ENCODE results near the gene MTMR3.
"Not testable (repeated sequence)": the region's sequence is repeated elsewhere in the genome, so short reads cannot be mapped to it uniquely, and the experiment has no call there.

Gene MTMR3

GRCh38 chr22:29883045-29883774 lies at the start of gene MTMR3:
Gene MTMR3 (plus strand): TSS chr22:29883174. CDS start chr22:29971060, 87,886 bp downstream.
- Mint-ChIP-seq H3K36me3 (ENCODE audit: low read depth) (no peaks in the 10 kb centered on the region), H3K4me3 (peak within 1 kb of the TSS; percentile 81 to 96 (median 91)), H3K4me1 (peaks cover 7% of the 10 kb centered on the region), H3K9me3 (no peaks in the 10 kb centered on the region), H3K27ac (peak within 1 kb of the TSS; percentile 72 to 87 (median 76)), H3K27me3 (ENCODE audit: low read depth) (no peaks in the 10 kb centered on the region)
- peak; percentile 31 to 58 (median 38) for TF ChIP-seq CTCF (IDR thresholded peaks at IDR 0.05; ENCODE audit: unreplicated experiment in 3 of 3)

GRCh38 chr22:29833392-29833965 lies 49.5 kb upstream of the MTMR3 start:
- H3K4me3 Mint-ChIP-seq: peak overlapping the region in 1 of 3 experiments; percentile 52
- peaks cover 22% of the 10 kb centered on the region for H3K4me1 Mint-ChIP-seq
- H3K9me3 Mint-ChIP-seq: no peaks in the 10 kb centered on the region
- TF ChIP-seq CTCF (IDR thresholded peaks at IDR 0.05; ENCODE audit: unreplicated experiment in 3 of 3): no peak
- no peak overlapping the region for H3K27ac Mint-ChIP-seq
- peaks cover 35% of the 10 kb centered on the region for H3K36me3 Mint-ChIP-seq (ENCODE audit: low read depth)
- H3K27me3 Mint-ChIP-seq (ENCODE audit: low read depth): peaks cover 3% of the 10 kb centered on the region

- Mint-ChIP-seq H3K4me3 (peak overlapping the region; percentile 4 to 65 (median 31)), H3K9me3 (no peaks in the 10 kb centered on the region), H3K36me3 (ENCODE audit: low read depth) (peaks cover 32% of the 10 kb centered on the region), H3K4me1 (peaks cover 24% of the 10 kb centered on the region), H3K27ac (no peak overlapping the region), H3K27me3 (ENCODE audit: low read depth) (peaks cover 3% of the 10 kb centered on the region)
- TF ChIP-seq CTCF (IDR thresholded peaks at IDR 0.05; ENCODE audit: unreplicated experiment in 3 of 3): no peak
These were observed 48.9 kb upstream of the MTMR3 start for GRCh38 chr22:29834046-29834445.

GRCh38 chr22:29836791-29837370 lies 46.1 kb upstream of the MTMR3 start:
- H3K9me3 Mint-ChIP-seq; H3K27me3 Mint-ChIP-seq (ENCODE audit: low read depth); H3K27ac Mint-ChIP-seq: not testable (repeated sequence)
- peaks cover 24% of the 10 kb centered on the region for H3K4me1 Mint-ChIP-seq
- H3K36me3 Mint-ChIP-seq (ENCODE audit: low read depth): peaks cover 14% of the 10 kb centered on the region
- peak overlapping the region; percentile 88 to 97 (median 89) for H3K4me3 Mint-ChIP-seq

GRCh38 chr22:29837741-29838598 lies 45.0 kb upstream of the MTMR3 start, which contains the start of gene ASCC2:
Gene ASCC2 (minus strand): TSS chr22:29838274. CDS start chr22:29832325, 5,949 bp downstream.
- TF ChIP-seq CTCF (IDR thresholded peaks at IDR 0.05; ENCODE audit: unreplicated experiment in 3 of 3): no peak
- H3K9me3 Mint-ChIP-seq: no peaks in the 10 kb centered on the region
- peak within 1 kb of the TSS; percentile 80 to 98 (median 93) for H3K27ac Mint-ChIP-seq
- peak within 1 kb of the TSS; percentile 88 to 97 (median 89) for H3K4me3 Mint-ChIP-seq
- H3K4me1 Mint-ChIP-seq: peaks cover 24% of the 10 kb centered on the region
- H3K36me3 Mint-ChIP-seq (ENCODE audit: low read depth): peaks cover 11% of the 10 kb centered on the region
- H3K27me3 Mint-ChIP-seq (ENCODE audit: low read depth): peaks cover 3% of the 10 kb centered on the region

GRCh38 chr22:29838599-29838956 lies 44.4 kb upstream of the MTMR3 start:
- peaks cover 24% of the 10 kb centered on the region for H3K4me1 Mint-ChIP-seq
- H3K27ac Mint-ChIP-seq: peak overlapping the region; percentile 80 to 98 (median 93)
- H3K4me3 Mint-ChIP-seq: peak overlapping the region; percentile 88 to 97 (median 89)
- peaks cover 3% of the 10 kb centered on the region for H3K27me3 Mint-ChIP-seq (ENCODE audit: low read depth)
- H3K9me3 Mint-ChIP-seq: no peaks in the 10 kb centered on the region
- peaks cover 5% of the 10 kb centered on the region for H3K36me3 Mint-ChIP-seq (ENCODE audit: low read depth)
- TF ChIP-seq CTCF (IDR thresholded peaks at IDR 0.05; ENCODE audit: unreplicated experiment in 3 of 3): no peak
